A549 (cell line): ENCODE data around the gene DLGAP1. TPM values are rescaled to one million over a fixed set of nuclear protein-coding genes. Genes with fewer than 3 reads are reported as not detected.

Experiments
- ATAC-seq, 2 experiments: fragments of 200-7000 bp in 1 of 2; fragments of >200 bp in 1 of 2; cut with Nextera tagmentation in 1 of 2; cut with Tn5 transposase in 1 of 2; 3 replicates each; pipeline versions ENCODE4 v1.8.0 to v1.9.1; 2018 to 2020; ENCODE audit warnings: mild to moderate bottlenecking in 1 of 2, moderate library complexity in 1 of 2
- CTCF ChIA-PET: fragments of 300-600 bp; sonication (Branson Sonifier 250); formaldehyde crosslinking; extraction: SDS; loops from one replicate; lab custom pipeline; 2021; ENCODE audit warnings: antibody characterized with exemption, inconsistent platforms; lab: Yijun Ruan, JAX
- POLR2A ChIA-PET: fragments of 350-600 bp; formaldehyde crosslinking; extraction: SDS; loops from one replicate; lab custom pipeline; 2021; ENCODE audit warnings: antibody characterized with exemption, inconsistent platforms; lab: Yijun Ruan, JAX
- DNase-seq, 2 experiments: peaks; one replicate each; pipeline versions ENCODE4 v3.0.0 to v3.0.0-alpha.2; 2011 to 2016; ENCODE audit warnings: low read depth in 1 of 2, low spot score in 1 of 2
- FAIRE-seq: peaks from 2 replicates; lab custom pipeline; 2011; peaks lifted over from hg19 to GRCh38; lab: Jason Lieb, UNC
- H3K27ac ChIP-seq, 2 experiments: fragments of >200 bp; sonication (Bioruptor Twin); formaldehyde crosslinking; 3 replicates each; pipeline ENCODE4 v1.5.1; 2016 to 2017
- H3K4me1 ChIP-seq: fragments of >200 bp; sonication (Bioruptor Twin); formaldehyde crosslinking; 3 replicates; pipeline ENCODE4 v1.6.1; 2016
- H3K4me2 ChIP-seq: fragments of >200 bp; sonication (Bioruptor Twin); formaldehyde crosslinking; 3 replicates; pipeline ENCODE4 v1.6.1; 2016
- H3K4me3 ChIP-seq: fragments of >200 bp; sonication (Bioruptor Twin); formaldehyde crosslinking; 3 replicates; pipeline ENCODE4 v1.5.1; 2016
- H3K9me3 ChIP-seq: fragments of >200 bp; sonication (Bioruptor Twin); formaldehyde crosslinking; 3 replicates; pipeline ENCODE4 v1.6.1; 2016
- CEBPB ChIP-seq, 2 experiments: fragments of >200 bp in 1 of 2; sonication (Bioruptor Twin) in 1 of 2; formaldehyde crosslinking in 1 of 2; IDR thresholded peaks; 2 replicates each; pipeline ENCODE4 v1.6.1; 2012 to 2016
- CHD2 ChIP-seq: fragments of 150-350 bp; IDR thresholded peaks from 2 replicates; pipeline ENCODE4 v1.6.1; 2014; ENCODE audit warnings: low read length; ENCODE audit not compliant: partially characterized antibody
- CHD4 ChIP-seq: fragments of 200-600 bp; sonication (generic); IDR thresholded peaks from 2 replicates; pipeline ENCODE4 v1.6.1; 2016; ENCODE audit warnings: antibody characterized with exemption, mild to moderate bottlenecking, borderline replicate concordance
- EHF ChIP-seq: fragments of 250-450 bp; sonication (Bioruptor Pico); IDR thresholded peaks from 2 replicates; pipeline ENCODE4 v1.5.0; 2020; ENCODE audit warnings: mild to moderate bottlenecking
- EHMT2 ChIP-seq: fragments of 200-600 bp; sonication (generic); IDR thresholded peaks from 2 replicates; pipeline ENCODE4 v1.6.1; 2016; ENCODE audit warnings: antibody characterized with exemption, low read depth, mild to moderate bottlenecking, moderate library complexity
- ELK1 ChIP-seq: fragments of 150-350 bp; IDR thresholded peaks from 2 replicates; pipeline ENCODE4 v1.6.1; 2014; ENCODE audit warnings: low read depth, mild to moderate bottlenecking, low read length
- EP300 ChIP-seq, 2 experiments: fragments of >200 bp; sonication (Bioruptor Twin); formaldehyde crosslinking; IDR thresholded peaks; 2 replicates in 1 of 2; 3 replicates in 1 of 2; pipeline ENCODE4 v1.6.1; 2016 to 2017
- HEYL ChIP-seq: fragments of 250-450 bp; sonication (Bioruptor Pico); IDR thresholded peaks from 2 replicates; pipeline ENCODE4 v1.8.0; 2021; ENCODE audit warnings: mild to moderate bottlenecking, moderate library complexity
- JUN ChIP-seq, 2 experiments: fragments of >200 bp; sonication (Bioruptor Twin); formaldehyde crosslinking; IDR thresholded peaks; 2 replicates in 1 of 2; 3 replicates in 1 of 2; pipeline ENCODE4 v1.6.1; 2016 to 2017
- KDM1A ChIP-seq: fragments of 200-600 bp; sonication (generic); IDR thresholded peaks from 2 replicates; pipeline ENCODE4 v1.6.1; 2016; ENCODE audit warnings: low read depth, mild to moderate bottlenecking
- KDM5A ChIP-seq: fragments of 200-600 bp; sonication (generic); IDR thresholded peaks from 2 replicates; pipeline ENCODE4 v1.6.1; 2016; ENCODE audit warnings: antibody characterized with exemption, mild to moderate bottlenecking
- PBX3 ChIP-seq: IDR thresholded peaks from 2 replicates; pipeline ENCODE4 v1.6.1; 2012
- PHF8 ChIP-seq: fragments of 200-600 bp; sonication (generic); IDR thresholded peaks from 2 replicates; pipeline ENCODE4 v1.6.1; 2016; ENCODE audit warnings: low read depth, mild to moderate bottlenecking, antibody characterized with exemption, moderate library complexity, borderline replicate concordance
- POLR2A ChIP-seq: IDR thresholded peaks from 2 replicates; pipeline ENCODE4 v1.6.1; 2012; ENCODE audit warnings: mild to moderate bottlenecking, low read length
- POLR2AphosphoS2 ChIP-seq: conservative IDR thresholded peaks from 2 replicates; pipeline ENCODE4 v1.6.1; 2012; ENCODE audit warnings: low read length, improper control_type of control experiment, inconsistent platforms
- REST ChIP-seq: fragments of 200-600 bp; sonication (generic); IDR thresholded peaks from 2 replicates; pipeline ENCODE4 v1.6.1; 2016; ENCODE audit warnings: antibody characterized with exemption, mild to moderate bottlenecking, moderate library complexity
- RNF2 ChIP-seq: fragments of 200-600 bp; sonication (generic); IDR thresholded peaks from 2 replicates; pipeline ENCODE4 v1.6.1; 2016; ENCODE audit warnings: low read depth, mild to moderate bottlenecking, antibody characterized with exemption, moderate library complexity, borderline replicate concordance
- TP53 ChIP-seq: fragments of 250-450 bp; sonication (Bioruptor Pico); IDR thresholded peaks from 2 replicates; pipeline ENCODE4 v1.5.0; 2021; ENCODE audit warnings: mild to moderate bottlenecking, moderate library complexity
- ZSCAN20 ChIP-seq: fragments of 250-450 bp; sonication (Bioruptor Pico); IDR thresholded peaks from 2 replicates; pipeline ENCODE4 v1.8.0; 2022; ENCODE audit warnings: mild to moderate bottlenecking, moderate library complexity
- WGBS: methylation state at CpG from one replicate; pipeline ENCODE4 v1.1.6; 2017; ENCODE audit errors: missing lambda C conversion rate; 5-methylcytosine and 5-hydroxymethylcytosine counted together
- polyA plus RNA-seq, 4 experiments: library from polyadenylated mRNA; depleted of rRNA in 3 of 4; stranded (reverse); fragments of >200 nt; fragmentation: RNase III in 1 of 4; extraction: RNeasy Plus Mini Kit Qiagen cat#74134 plus additional on column Dnase treatment in 1 of 4; gene quantifications; 2 replicates in 3 of 4; 3 replicates in 1 of 4; pipeline ENCODE4 v1.2.3, GENCODE V29; 2011 to 2017
- TF ChIP-seq, protein P1 (sequence below): fragments of >200 bp; sonication (Bioruptor Twin); formaldehyde crosslinking; IDR thresholded peaks from 3 replicates; pipeline ENCODE4 v1.5.1; 2016
- TF ChIP-seq, protein P2 (sequence below): IDR thresholded peaks from 2 replicates; pipeline ENCODE4 v1.6.1; 2012
- TF ChIP-seq, protein P3 (sequence below): fragments of 250-450 bp; sonication (Bioruptor Pico); IDR thresholded peaks from 2 replicates; pipeline ENCODE4 v1.5.0; 2021; ENCODE audit warnings: mild to moderate bottlenecking, moderate library complexity, borderline replicate concordance

Gene DLGAP1
- polyA plus RNA-seq, 2 of the 4 experiments (the other 2 are of a cell fraction): 0.04 to 0.12 TPM

DNA sequence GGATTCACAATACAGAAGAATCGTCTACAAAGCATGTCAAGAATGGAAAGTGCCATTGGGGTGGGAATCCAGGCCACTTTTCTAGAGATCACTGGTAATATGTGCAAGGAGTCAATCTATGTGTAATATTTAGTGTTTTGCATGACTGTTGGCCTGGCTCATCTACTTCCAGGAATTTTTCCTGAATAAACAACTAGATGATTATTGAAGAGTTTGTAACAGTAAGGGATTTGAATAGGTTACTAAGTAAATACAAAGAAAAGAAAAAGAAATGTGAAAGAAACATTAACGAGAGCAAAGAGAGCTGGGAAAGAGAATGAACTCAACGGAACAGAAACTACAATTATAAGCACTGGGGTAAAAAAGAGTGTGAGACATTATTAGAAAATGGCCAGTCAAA is 599.1 kb downstream of the DLGAP1 start:
- ATAC-seq (no peak), FAIRE-seq (no peak), DNase-seq (no peak)
- no peaks in the 10 kb centered on the region for H3K9me3 ChIP-seq
- H3K4me1 ChIP-seq: peaks cover 9% of the 10 kb centered on the region; the same call in 1 of the 3 replicates
- CTCF ChIA-PET: interaction anchor here (0.9 kb wide), 1 partner anchor 13 kb away, joined by 4 read pairs; no protein-coding TSS in a partner anchor
- whole genome bisulfite sequencing: 63% methylated on average over 3 of the region's 3 CpGs
- no peak overlapping the region for H3K4me2 ChIP-seq
- no peak overlapping the region for H3K4me3 ChIP-seq
- no peak for TF ChIP-seq POLR2A
- TF ChIP-seq CHD4: no peak
- TF ChIP-seq POLR2AphosphoS2: no peak
- no peak for TF ChIP-seq CEBPB (IDR thresholded peaks at IDR 0.05)
- TF ChIP-seq, all 56 proteins: peak for 0
- POLR2A ChIA-PET: no interaction called here
- H3K27ac ChIP-seq: no peak overlapping the region

- WGBS: 75% methylated on average over 2 of the region's 2 CpGs
- ChIA-PET POLR2A (no interaction called here), CTCF (no interaction called here)
- Histone ChIP-seq H3K27ac (no peak overlapping the region), H3K4me3 (no peak overlapping the region), H3K9me3 (no peaks in the 10 kb centered on the region), H3K4me2 (no peak overlapping the region)
- ATAC-seq: no peak
- DNase-seq: no peak
- TF ChIP-seq EHMT2 (no peak), PHF8 (no peak), PBX3 (no peak), CHD4 (no peak), ELK1 (no peak), HEYL (no peak), TP53 (no peak), KDM1A (no peak), KDM5A (no peak), JUN (IDR thresholded peaks at IDR 0.05) (no peak), EP300 (IDR thresholded peaks at IDR 0.05) (no peak), ZSCAN20 (CRISPR knock-in tag) (no peak), REST (no peak), EHF (CRISPR knock-in tag) (no peak), RNF2 (no peak), CHD2 (no peak)
- TF ChIP-seq, protein P1, sequence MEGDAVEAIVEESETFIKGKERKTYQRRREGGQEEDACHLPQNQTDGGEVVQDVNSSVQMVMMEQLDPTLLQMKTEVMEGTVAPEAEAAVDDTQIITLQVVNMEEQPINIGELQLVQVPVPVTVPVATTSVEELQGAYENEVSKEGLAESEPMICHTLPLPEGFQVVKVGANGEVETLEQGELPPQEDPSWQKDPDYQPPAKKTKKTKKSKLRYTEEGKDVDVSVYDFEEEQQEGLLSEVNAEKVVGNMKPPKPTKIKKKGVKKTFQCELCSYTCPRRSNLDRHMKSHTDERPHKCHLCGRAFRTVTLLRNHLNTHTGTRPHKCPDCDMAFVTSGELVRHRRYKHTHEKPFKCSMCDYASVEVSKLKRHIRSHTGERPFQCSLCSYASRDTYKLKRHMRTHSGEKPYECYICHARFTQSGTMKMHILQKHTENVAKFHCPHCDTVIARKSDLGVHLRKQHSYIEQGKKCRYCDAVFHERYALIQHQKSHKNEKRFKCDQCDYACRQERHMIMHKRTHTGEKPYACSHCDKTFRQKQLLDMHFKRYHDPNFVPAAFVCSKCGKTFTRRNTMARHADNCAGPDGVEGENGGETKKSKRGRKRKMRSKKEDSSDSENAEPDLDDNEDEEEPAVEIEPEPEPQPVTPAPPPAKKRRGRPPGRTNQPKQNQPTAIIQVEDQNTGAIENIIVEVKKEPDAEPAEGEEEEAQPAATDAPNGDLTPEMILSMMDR: no peak
- TF ChIP-seq, protein P2, sequence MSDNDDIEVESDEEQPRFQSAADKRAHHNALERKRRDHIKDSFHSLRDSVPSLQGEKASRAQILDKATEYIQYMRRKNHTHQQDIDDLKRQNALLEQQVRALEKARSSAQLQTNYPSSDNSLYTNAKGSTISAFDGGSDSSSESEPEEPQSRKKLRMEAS: no peak
- TF ChIP-seq, protein P3, sequence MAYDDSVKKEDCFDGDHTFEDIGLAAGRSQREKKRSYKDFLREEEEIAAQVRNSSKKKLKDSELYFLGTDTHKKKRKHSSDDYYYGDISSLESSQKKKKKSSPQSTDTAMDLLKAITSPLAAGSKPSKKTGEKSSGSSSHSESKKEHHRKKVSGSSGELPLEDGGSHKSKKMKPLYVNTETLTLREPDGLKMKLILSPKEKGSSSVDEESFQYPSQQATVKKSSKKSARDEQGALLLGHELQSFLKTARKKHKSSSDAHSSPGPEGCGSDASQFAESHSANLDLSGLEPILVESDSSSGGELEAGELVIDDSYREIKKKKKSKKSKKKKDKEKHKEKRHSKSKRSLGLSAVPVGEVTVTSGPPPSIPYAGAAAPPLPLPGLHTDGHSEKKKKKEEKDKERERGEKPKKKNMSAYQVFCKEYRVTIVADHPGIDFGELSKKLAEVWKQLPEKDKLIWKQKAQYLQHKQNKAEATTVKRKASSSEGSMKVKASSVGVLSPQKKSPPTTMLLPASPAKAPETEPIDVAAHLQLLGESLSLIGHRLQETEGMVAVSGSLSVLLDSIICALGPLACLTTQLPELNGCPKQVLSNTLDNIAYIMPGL (CRISPR knock-in tag): no peak
- TF ChIP-seq, all 56 proteins: peak for 0
- peaks cover under 1% of the 10 kb centered on the region; the same call in 1 of the 3 replicates for H3K4me1 ChIP-seq
- no peak for FAIRE-seq
Measured at GRCh38 chr18:3852321-3852720, 602.8 kb downstream of the DLGAP1 start.
